ENCODE results near the gene ANKK1. TPM values are rescaled to one million over a fixed set of nuclear protein-coding genes. Genes with fewer than 3 reads are reported as not detected.

ANKK1 gene
- total RNA-seq, 1 donor from 2014 or later, result not detected

DNA sequence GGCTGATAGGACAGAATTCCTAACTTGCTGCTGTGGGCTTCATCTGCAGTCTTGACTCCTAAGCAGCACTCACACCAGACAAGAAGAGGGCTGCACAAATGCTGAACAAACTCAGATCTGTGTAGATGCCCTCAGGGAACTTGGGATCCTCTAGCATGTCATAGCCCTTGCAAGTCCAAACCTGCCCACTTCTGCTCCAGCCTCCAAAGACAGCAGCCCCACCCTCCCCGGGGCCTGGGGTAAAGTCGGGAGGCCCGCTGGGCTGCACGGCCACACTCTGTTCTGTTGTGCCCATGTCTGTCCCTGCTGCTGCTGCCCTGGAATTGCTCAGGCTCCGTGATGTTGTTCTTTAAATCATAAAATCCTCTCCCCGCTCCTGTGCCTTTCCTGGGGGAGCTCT, 59.4 kb downstream of the ANKK1 start:
- Histone ChIP-seq H3K4me1 (ENCODE audit: control insufficient read depth in 3 of 3, insufficient read depth in 3 of 3, low read length in 3 of 3) (no peaks in the 10 kb centered on the region), H3K36me3 (ENCODE audit: control insufficient read depth in 3 of 3, insufficient read depth in 3 of 3, low read length in 3 of 3) (no peaks in the 10 kb centered on the region), H3K9me3 (ENCODE audit: control insufficient read depth in 3 of 3, low read length in 3 of 3) (no peaks in the 10 kb centered on the region), H3K9ac (ENCODE audit: low read depth in 1 of 3, low read length in 3 of 3) (no peak overlapping the region), H3K4me3 (ENCODE audit: low read length in 3 of 3) (no peak overlapping the region), H3K27ac (ENCODE audit: low read depth, low read length) (no peak overlapping the region), H3K27me3 (ENCODE audit: control insufficient read depth in 3 of 3, insufficient read depth in 3 of 3, low read length in 3 of 3) (peaks cover 2 to 32% (median 4%) of the 10 kb centered on the region in 3 donors)

DNA sequence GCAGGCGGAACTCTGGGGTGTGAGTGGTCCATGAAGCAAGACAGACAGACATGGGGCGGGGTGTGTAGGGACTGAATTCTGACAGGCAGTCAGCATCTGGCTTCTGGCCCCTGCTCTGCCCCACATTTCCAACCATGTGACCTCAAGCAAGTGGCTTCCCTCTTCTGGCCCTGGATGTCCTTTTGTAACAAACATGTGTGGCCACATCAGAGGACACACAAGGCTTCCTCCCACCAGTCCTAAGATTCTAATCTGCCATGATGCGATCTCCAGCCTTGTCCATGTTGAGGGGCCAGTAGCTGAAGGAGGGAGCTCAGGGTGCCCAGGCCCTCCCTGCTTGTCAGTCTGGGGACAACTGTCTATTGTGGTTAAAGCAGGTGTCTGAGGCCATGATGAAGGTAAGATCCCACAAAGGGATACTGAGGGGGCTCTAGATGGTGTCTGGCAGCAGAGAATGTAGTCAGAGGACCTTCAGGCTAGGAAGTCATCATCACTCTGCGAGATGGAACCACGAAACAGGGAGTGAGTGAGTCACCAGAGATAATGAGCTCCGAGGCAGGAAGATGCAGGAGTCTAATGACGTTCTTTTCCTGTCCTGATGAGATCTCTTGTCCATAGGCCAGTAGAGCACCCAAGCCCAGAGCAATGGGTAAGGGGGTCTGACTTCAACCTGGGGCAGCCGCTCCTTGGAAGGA, 60.2 kb downstream of the ANKK1 start:
- Histone ChIP-seq H3K4me1 (ENCODE audit: control insufficient read depth in 3 of 3, insufficient read depth in 3 of 3, low read length in 3 of 3) (no peaks in the 10 kb centered on the region), H3K4me3 (ENCODE audit: low read length in 3 of 3) (no peak overlapping the region), H3K27ac (ENCODE audit: low read depth, low read length) (no peak overlapping the region), H3K36me3 (ENCODE audit: control insufficient read depth in 3 of 3, insufficient read depth in 3 of 3, low read length in 3 of 3) (no peaks in the 10 kb centered on the region), H3K9ac (ENCODE audit: low read depth in 1 of 3, low read length in 3 of 3) (no peak overlapping the region), H3K27me3 (ENCODE audit: control insufficient read depth in 3 of 3, insufficient read depth in 3 of 3, low read length in 3 of 3) (peaks cover 0 to 27% (median 4%) of the 10 kb centered on the region in 3 donors), H3K9me3 (ENCODE audit: control insufficient read depth in 3 of 3, low read length in 3 of 3) (no peaks in the 10 kb centered on the region)

DNA sequence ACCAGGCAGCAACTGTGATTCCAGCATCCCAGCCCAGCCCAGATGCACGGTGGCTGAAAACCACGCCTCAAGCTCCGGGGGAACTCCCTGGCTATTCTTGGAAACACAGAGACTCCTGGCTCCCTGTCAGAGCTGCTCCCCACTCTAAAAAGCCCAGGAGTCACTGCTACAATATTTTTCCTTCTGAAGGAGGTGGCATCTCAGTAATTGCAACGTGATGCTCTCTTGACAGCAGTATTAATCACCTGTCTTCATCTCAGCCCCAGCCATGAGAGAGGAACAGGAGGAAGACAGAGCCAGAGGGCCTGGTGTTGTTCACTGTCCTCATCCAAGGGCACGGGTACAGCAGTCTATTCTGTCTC, 60.7 kb downstream of the ANKK1 start:
- Histone ChIP-seq H3K27me3 (ENCODE audit: control insufficient read depth in 3 of 3, insufficient read depth in 3 of 3, low read length in 3 of 3) (peaks cover 0 to 25% (median 4%) of the 10 kb centered on the region in 3 donors), H3K4me1 (ENCODE audit: control insufficient read depth in 3 of 3, insufficient read depth in 3 of 3, low read length in 3 of 3) (no peaks in the 10 kb centered on the region), H3K27ac (ENCODE audit: low read depth, low read length) (no peak overlapping the region), H3K9me3 (ENCODE audit: control insufficient read depth in 3 of 3, low read length in 3 of 3) (no peaks in the 10 kb centered on the region), H3K4me3 (ENCODE audit: low read length in 3 of 3) (no peak overlapping the region), H3K36me3 (ENCODE audit: control insufficient read depth in 3 of 3, insufficient read depth in 3 of 3, low read length in 3 of 3) (no peaks in the 10 kb centered on the region), H3K9ac (ENCODE audit: low read depth in 1 of 3, low read length in 3 of 3) (no peak overlapping the region)

DNA sequence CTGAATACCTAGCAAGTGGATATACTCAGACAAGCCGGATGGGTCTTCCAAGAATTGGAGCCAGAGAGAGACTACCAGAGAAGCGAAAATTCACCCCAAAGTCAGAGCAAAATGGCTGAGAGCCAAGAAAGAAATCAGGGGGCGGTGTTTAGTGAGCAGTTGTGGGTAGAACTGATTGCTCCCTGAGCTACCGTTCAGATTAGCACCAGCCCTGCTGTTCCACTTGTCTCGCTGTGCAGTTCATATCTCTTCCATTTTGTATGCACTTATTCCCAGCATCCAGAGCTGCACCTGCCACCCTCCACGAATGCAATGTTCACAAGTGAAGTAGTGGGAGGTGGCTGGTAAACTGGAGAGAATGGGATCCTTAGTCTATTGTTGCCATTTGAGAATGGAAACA, 62.2 kb downstream of the ANKK1 start:
- H3K4me1 ChIP-seq (ENCODE audit: control insufficient read depth in 3 of 3, insufficient read depth in 3 of 3, low read length in 3 of 3), result no peaks in the 10 kb centered on the region
- no peak overlapping the region for H3K9ac ChIP-seq (ENCODE audit: low read depth in 1 of 3, low read length in 3 of 3)
- H3K27ac ChIP-seq (ENCODE audit: low read depth, low read length), result no peak overlapping the region
- no peak overlapping the region for H3K4me3 ChIP-seq (ENCODE audit: low read length in 3 of 3)
- peaks cover 0 to 19% (median 4%) of the 10 kb centered on the region in 3 donors for H3K27me3 ChIP-seq (ENCODE audit: control insufficient read depth in 3 of 3, insufficient read depth in 3 of 3, low read length in 3 of 3)
- H3K36me3 ChIP-seq (ENCODE audit: control insufficient read depth in 3 of 3, insufficient read depth in 3 of 3, low read length in 3 of 3), result no peaks in the 10 kb centered on the region
- H3K9me3 ChIP-seq (ENCODE audit: control insufficient read depth in 3 of 3, low read length in 3 of 3), result no peaks in the 10 kb centered on the region

Small RNAs within 50 kb of the gene (small RNA-seq; reads per million reads assigned to genes)
- gene MIR4301, result not detected

Other genes with a start within 250 kb of the ANKK1 start
- 10.4 TPM for gene TTC12, start 73.2 kb upstream of the ANKK1 start, total RNA-seq
- gene DRD2, start 87.6 kb downstream of the ANKK1 start, total RNA-seq, result not detected